A549 treated with dexamethasone at 1 μM for 4 hours (cell line): ENCODE data around the gene GAGE10. TPM values are rescaled to one million over a fixed set of nuclear protein-coding genes. Genes with fewer than 3 reads are reported as not detected.

Experiments used
- total RNA-seq: library from RNA; stranded (reverse); fragments of 200-300 nt; extraction: Qiagen RNA extraction; gene quantifications from 5 replicates; pipeline ENCODE4 v1.2.3, GENCODE V29; 2022

GAGE10 gene
- not detected in 5 replicates for total RNA-seq

GRCh38 chrX:49303346-49303745, at the start of gene GAGE10:
TSS of gene GAGE10 (plus strand) at chrX:49303646. CDS start at chrX:49304860, 1,214 bp downstream.

GRCh38 chrX:49264460-49264859, 39.0 kb upstream of the GAGE10 start, which contains the start of gene FOXP3:
TSS of gene FOXP3 (minus strand) at chrX:49264710. CDS start at chrX:49258505, 6,205 bp downstream.

GRCh38 chrX:49269767-49270248, 33.6 kb upstream of the GAGE10 start, which contains the start of gene PPP1R3F:
TSS of gene PPP1R3F (plus strand) at chrX:49269793. CDS start at chrX:49269870, 77 bp downstream.

GRCh38 chrX:49321737-49322136, 18.3 kb downstream of the GAGE10 start, which contains the start of gene GAGE12J:
TSS of gene GAGE12J (plus strand) at chrX:49322037. CDS start at chrX:49323194, 1,157 bp downstream.

GRCh38 chrX:49331282-49331681, 27.8 kb downstream of the GAGE10 start, which contains the start of gene GAGE13:
TSS of gene GAGE13 (plus strand) at chrX:49331582. CDS start at chrX:49332738, 1,156 bp downstream.

Other genes starting within 250 kb of the GAGE10 start
- gene CCDC120, start 244.6 kb upstream of the GAGE10 start, total RNA-seq = 1.8 to 4.0 TPM (median 3.5 TPM) in 5 replicates
- gene PRAF2, start 229.6 kb upstream of the GAGE10 start, total RNA-seq = 35.0 to 53.0 TPM (median 49.4 TPM) in 5 replicates
- 44.5 to 56.6 TPM (median 48.9 TPM) in 5 replicates for gene WDR45, start 223.8 kb upstream of the GAGE10 start, total RNA-seq
- 20.0 to 24.8 TPM (median 23.2 TPM) in 5 replicates for gene GPKOW, start 179.9 kb upstream of the GAGE10 start, total RNA-seq
- gene MAGIX, start 140.9 kb upstream of the GAGE10 start, total RNA-seq = 1.9 to 3.6 TPM (median 2.9 TPM) in 5 replicates
- 341 to 477 TPM (median 447 TPM) in 5 replicates for gene PLP2, start 131.7 kb upstream of the GAGE10 start, total RNA-seq
- gene PRICKLE3, start 117.3 kb upstream of the GAGE10 start, total RNA-seq = 9.9 to 17.2 TPM (median 16.5 TPM) in 5 replicates
- gene SYP, start 103.5 kb upstream of the GAGE10 start, total RNA-seq = 1.8 to 3.2 TPM (median 2.4 TPM) in 5 replicates
- gene CACNA1F, start 70.3 kb upstream of the GAGE10 start, total RNA-seq = not detected in 5 replicates
- 11.1 to 15.1 TPM (median 13.6 TPM) in 5 replicates for gene CCDC22, start 68.2 kb upstream of the GAGE10 start, total RNA-seq
- 0.06 to 0.15 TPM (median 0.13 TPM) in 5 replicates for gene FOXP3, start 38.9 kb upstream of the GAGE10 start, total RNA-seq
- gene PPP1R3F, start 33.9 kb upstream of the GAGE10 start, total RNA-seq = 1.3 to 3.2 TPM (median 2.9 TPM) in 5 replicates
- not detected in 5 replicates for gene GAGE12J, start 18.4 kb downstream of the GAGE10 start, total RNA-seq
- not detected in 5 replicates for gene GAGE13, start 27.9 kb downstream of the GAGE10 start, total RNA-seq
- gene GAGE12C, start 228.5 kb downstream of the GAGE10 start, total RNA-seq = not detected in 5 replicates
- gene GAGE12D, start 238.1 kb downstream of the GAGE10 start, total RNA-seq = not detected in 5 replicates
- not detected in 5 replicates for gene GAGE12E, start 247.6 kb downstream of the GAGE10 start, total RNA-seq